Stimulated activated CD4-positive, alpha-beta T cell treated with anti-CD3 and anti-CD28 coated beads, Interleukin-1b, Interleukin-23, amount 100 ng/mL, for 24 hours (primary cell): ENCODE measurements around the gene AGBL4.

Source experiments
- DNase-seq, 4 experiments: peaks; one replicate each; pipeline ENCODE4 v3.0.0-alpha.2; 2020; ENCODE audit warnings: low read depth in 4 of 4, low spot score in 1 of 4

The AGBL4 gene

DNA sequence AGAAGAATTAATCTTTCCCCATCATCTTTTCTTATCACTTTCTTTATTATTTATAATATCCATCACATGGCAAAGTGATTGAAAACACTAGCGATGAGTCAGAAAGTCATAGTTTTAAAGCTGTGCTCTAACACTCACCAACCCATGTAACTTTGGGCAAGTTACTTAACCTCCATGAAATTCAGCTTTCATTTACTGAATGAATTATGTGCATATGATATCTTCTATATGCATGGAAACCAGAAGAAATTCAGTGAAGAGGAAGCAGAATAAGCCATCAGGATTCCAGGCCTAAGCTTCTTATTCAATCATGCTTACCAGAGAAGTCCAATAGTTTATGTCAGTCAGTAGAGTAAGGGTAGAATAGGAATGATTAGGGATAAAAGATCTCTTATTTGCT lies 300.1 kb downstream of the AGBL4 start:
- no peak for DNase-seq

DNA sequence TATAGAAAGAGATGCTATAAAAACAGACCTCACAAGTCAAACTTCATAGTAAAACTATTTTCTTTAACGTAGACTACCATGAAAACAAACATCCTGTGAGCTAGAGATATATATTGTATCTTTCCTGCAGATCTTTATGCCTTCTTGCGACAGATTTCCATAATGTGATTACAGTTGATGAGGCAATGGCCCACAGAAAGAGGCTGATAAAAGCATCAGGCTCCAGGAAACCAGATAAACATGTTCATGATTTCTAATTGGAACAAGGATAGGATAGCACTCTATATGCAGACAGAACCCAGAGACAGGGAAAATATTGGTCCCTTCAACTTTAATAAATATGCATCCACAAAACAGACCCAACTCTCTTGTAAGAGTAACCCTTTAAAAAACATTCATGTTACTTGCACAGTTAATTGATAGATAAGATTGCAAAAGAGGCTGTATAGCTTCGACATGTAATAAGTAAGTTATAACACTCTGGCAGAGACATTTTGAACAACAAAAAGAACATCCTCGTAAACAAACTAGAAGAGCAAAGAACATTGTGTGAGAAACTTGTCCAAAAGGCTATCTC lies 329.4 kb downstream of the AGBL4 start:
- no peak for DNase-seq

DNA sequence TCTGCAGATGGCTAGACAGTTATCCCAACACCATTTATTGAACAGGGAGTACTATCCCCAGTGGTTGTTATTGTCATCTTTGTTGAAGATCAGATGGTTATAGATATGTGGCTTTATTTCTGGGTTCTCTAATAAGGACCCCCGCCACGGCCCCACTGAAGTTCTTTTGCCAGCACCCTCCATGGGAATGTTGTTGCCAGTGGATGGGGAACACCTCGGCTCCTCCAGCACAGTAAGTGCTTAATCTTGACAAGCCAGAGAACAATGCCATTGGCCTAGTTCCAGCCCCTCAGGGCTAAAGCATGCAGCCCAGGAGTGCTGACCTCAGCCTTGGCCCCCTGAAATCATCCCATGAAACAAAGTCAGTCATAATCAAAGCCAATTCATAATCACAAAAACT lies 337.6 kb downstream of the AGBL4 start:
- DNase-seq = no peak

DNA sequence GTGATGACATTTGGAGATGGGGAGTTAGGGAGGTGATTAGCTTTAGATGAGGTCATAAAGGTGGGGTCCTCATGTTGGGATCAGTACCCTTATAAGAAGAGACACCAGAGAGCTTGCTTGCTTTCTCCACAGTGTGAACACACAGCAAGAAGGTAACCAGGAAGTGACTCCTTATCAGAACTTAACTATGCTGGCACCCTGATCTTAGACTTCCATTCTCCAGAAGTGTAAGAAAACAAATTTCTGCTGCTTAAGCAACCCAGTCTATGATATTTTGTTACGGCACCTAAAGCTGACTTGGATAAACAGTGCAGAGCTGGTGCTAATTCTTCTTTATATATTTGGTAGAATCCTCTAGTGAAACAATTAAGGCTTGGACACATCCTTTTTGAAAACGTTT lies 346.0 kb downstream of the AGBL4 start:
- DNase-seq = no peak

DNA sequence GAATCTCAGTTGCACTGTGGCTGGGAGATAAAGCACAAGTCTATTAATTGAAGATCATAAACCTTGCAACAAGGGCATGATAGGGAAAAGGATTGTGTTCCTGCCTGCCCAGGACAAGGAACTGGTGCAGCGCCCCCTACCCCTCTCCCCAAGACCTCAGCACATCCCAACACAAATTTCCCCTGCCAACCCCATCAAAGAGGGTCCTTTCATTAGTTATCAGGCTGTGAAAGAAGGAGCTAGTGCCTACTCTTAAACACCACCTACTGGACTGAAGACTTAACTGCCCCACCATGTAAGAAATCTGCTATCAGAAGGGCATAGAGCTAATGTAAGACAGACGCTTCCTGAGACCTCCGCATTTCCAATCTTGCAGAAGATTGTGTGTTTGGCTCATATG lies 372.6 kb downstream of the AGBL4 start:
- DNase-seq = no peak

DNA sequence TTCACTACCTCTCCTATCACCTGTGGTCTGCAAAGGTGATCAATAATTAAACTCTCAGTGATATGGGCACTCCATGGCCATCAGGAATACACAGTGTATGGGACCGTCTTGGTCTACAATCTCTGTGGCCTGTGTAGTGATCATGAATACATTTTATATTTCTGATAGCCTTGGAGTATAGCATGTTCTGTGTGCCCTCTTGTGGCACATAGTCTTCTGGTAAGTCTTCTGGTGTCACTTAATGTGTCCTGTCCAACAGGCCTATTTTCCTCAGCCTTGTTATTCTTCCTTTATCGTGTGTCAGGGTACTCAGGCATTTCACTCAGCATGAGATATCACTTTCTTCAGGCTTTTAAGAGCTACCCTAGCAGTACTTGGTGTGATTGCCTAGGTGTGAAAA lies 393.6 kb downstream of the AGBL4 start:
- no peak for DNase-seq

DNA sequence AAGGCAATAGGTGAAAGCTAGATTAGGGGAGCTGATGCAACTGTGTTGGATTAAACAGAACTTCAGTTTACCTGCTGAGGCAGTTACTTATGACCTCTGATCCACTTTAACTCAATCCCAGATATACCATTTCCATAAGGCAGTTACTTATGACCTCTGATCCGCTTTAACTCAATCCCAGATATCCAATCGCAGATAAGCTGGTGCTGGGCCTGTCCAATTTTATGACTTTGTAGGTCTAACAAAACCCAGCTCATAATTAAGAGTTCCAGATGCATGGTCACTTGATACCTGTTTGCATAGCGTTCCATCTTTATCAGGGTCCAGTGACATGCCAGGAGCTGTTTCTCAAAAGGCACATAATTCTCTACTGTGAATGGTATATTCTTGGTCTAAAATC lies 396.0 kb downstream of the AGBL4 start:
- DNase-seq = no peak

DNA sequence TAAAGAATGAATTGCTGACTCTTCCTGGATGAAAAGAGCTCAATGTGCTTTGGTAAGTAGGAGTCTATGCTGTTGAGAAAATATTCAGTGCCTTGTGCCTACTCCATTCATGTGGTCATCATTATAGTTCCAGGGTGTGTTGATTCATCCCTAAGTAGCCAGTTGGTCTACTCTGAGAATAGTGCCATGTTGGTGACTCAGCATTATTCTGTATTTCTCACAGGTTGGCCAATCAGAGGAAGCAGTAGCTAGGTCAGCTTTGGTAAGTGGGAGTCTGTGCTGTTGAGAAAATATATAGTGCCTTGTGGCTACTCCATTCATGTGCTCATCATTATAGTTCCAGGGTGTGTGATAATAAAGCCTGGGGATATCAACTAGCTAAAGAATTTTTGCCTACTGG lies 397.3 kb downstream of the AGBL4 start:
- DNase-seq = no peak

DNA sequence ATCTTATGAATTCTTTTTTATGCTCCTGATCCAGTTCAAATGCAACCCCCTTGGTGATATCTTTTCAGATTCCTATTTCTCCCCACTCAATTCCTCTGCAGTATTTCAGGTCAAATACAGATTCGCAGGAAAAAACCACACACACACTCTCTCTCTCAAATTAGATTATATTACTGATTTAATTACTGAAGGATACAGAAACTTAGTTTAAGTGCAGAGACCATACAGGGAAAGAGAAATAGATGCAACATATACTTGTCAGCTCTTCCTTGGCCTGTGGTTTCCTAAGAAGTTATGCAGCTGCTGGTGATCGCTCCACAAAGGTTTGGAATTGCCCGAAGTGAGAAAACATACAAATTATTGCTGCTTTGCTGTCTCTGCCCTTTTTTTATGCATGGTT lies 400.9 kb downstream of the AGBL4 start:
- DNase-seq = no peak

DNA sequence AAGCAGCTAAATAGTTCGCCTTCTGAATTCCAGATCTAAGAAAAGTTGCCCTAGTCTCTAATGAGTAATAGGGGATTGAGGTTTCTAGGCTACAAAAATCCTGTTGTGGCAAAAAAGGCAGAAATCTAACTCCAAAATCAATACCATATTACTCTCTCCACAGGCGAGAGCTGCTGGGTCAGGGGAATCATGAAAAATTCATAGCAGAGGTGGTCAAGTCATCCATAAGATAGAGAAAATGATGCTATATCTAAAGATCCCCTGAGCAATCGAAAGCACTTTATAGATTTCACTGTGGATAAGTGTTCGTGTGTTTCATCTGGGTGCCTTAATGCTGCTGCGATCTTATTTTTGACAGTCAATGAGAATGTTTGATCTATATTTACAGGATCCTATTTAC lies 417.7 kb downstream of the AGBL4 start:
- DNase-seq = no peak

DNA sequence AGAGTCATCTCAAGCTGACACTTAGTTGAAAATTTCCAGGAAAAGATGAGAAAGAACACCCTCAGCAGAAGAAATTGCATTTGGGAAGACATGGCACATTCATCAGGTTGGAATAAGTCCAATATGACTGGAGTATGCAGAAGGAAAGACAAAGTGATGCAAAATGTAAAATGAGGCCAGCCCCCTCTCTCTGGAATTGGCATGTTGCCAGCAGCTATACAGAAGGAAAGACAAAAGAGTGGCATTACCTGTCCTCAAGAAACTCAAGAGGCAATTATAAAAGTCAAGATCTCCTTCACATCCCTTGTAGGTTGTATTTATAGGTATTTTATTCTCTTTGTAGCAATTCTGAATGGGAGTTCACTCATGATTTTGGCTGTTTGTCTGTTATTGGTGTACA lies 426.3 kb downstream of the AGBL4 start:
- no peak for DNase-seq

DNA sequence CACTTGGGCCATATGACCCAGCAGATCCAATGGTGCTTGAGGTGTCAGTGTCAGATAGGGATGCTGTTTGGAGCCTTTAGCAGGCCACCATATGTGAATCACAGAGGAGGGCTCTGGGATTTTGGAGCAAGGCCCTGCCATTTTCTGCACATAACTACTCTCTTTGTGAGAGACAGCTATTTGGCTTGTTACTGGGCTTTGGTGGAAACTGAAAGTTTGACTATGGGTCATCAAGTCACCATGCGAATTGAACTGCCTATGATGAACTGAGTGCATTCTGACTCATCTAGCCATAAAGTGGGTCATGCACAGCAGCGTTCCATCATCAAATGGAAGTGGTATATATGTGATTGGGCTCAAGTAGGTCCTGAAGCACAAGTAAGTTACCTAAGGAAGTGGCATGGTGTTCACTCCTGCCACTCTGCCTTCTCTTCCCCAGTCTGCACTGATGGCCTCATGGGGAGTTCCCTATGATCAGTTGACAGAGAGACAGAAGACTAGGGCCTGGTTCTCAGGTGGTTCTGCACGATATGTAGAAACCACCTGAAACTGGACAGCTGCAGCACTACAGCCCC lies 447.3 kb downstream of the AGBL4 start:
- no peak for DNase-seq

DNA sequence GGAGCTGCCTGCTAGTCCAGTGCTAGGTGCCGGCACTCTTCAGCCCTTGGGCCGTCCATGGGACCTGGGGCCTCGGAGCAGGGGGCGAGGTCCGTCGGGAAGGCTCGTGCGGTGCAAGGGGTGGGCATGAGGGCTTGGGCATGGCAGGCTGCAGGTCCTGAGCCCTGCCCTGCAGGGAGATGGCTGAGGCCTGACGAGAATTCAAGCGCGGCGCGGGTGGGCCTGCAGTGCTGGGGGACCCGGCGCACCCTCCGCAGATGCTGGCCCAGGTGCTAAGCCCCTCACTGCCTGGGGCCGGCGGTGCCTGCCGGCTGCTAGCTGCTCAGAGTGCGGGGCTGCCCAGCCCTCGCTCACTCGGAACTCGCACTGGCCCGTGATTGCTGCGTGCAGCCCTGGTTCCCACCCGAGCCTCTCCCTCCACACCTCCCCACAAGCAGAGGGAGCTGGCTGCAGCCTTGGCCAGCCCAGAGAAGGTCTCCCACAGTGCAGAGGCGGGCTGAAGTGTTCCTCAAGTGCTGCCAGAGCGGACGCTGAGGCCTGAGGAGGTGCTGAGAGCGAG lies 467.0 kb downstream of the AGBL4 start:
- DNase-seq = no peak

DNA sequence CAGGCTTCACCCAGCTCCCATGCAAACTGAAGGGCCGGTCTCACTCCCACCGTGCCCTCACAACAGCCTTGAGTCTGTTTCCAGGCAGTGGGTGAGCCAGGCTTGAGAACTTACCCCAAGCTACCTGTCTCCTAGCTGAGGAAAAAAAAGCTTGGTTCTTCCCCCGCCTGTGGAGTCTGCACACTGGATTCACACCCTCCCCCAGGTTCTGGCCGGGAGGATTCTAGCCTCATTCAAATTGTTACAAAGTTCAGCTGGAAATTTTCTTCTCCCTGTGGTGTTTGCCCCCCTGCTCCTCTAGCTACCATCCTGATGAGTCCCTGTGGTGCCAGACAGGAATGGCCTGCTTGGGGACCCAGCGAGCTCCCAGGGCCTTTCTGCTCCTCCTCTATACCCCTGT lies 471.7 kb downstream of the AGBL4 start:
- no peak for DNase-seq

DNA sequence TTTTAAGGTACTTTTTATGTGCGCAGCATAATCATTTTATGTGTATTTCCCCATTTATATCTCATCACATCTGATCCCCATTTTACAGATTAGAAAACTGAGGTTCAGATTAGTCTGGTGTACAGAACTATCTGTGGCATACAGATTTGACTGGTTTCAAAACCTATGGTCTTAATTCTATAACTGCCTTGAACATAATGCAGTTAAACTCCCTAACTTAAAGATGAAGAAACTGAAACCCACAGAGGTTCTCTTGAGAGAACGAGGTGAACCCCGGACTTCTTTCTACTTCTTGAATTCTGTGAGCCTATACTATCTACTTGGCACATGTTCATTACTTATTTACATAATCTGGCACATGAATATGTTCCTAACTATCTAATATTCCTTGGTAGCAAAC lies 479.1 kb downstream of the AGBL4 start:
- DNase-seq = no peak

DNA sequence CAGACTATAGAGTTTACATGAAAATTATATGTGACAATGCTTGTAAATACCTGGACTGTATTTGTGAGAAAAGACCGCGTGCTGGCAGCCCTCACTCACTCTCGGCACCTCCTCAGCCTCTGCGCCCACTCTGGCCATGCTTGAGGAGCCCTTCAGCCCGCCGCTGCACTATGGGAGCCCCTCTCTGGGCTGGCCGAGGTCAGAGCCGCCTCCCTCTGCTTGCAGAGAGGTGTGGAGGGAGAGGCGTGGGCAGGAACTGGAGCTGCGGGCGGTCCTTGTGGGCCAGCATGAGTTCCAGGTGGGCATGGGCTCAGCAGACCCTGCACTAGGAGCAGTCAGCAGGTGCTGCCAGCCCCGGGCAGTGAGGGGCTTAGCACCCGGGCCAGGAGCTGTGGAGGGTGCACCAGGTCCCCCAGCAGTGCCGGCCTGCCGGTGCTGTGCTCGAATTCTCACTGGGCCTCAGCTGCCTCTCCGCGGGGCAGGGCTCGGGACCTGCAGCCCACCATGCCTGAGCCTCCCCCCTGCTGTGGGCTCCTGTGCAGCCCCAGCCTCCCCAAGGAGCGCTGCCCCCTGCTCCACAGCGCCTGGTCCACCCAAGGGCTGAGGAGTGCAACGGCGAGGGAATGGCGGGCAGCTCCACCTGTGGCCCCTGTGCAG lies 482.5 kb downstream of the AGBL4 start:
- DNase-seq = no peak

DNA sequence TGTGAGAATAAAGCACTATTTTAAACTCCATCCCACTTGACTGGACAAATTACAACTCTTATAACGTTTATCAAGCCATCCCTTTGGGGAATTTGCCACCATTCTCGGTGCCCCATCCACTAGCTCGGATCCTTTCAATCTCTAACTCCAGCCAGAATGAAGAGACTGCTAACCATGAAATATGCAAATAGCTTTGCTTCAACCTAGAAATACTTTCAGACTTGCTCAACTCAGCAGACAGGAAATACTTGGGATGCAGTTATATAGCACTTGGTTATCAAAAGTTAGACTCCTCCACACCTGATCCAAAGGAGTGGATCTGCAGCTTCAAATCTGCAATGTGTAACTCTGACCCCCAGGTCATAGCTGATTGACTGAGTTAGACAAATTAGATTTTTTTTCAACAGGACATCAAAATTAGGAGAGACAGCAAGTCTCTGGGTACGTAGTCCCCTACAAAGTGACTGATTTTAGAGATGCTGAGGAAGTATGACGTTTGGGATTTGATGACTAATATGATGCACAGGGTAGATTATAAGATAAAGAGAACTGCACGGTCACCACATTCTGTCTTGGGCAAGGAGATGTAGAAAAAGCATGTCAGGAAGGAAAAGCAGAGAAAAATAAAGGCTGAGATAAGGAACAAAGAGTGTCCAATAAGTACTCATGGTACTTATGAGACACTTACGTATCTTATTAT lies 496.0 kb downstream of the AGBL4 start:
- no peak for DNase-seq

DNA sequence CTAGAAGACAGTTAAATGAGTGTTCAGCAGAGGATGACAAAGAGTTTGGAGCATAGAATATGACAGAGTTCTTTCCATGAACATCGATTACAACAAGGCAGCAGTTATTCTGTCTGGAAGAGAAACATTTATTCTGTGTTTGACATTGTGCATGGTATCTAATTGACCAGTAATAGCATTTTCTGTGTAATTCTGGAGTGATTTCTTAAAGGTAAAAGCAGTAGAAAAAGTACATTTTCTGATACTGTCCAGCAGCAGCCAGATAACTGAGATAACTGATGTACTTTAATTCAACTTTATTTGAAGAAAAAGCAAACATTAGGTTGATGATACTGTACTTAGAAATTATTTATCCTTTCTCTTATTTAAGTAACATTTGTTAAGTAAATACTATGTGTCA lies 497.1 kb downstream of the AGBL4 start:
- DNase-seq = no peak

DNA sequence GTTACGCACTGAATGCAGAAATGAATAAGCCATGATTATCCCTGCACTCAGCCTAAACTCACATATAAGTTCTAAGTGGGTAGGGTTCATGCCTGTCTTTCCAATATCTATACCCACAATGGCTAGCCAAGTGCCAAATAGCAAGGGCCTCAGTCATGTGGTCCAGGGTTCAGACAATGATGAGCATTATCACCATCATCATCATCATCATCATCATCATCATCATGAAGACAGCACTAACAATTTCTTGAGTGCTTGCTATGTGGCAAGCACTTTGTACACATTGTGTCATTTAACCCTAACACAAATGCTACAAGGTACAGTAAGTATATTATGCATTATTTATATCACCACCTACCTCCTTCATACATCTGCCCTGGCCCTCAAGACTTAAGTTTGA lies 500.0 kb downstream of the AGBL4 start:
- no peak for DNase-seq

DNA sequence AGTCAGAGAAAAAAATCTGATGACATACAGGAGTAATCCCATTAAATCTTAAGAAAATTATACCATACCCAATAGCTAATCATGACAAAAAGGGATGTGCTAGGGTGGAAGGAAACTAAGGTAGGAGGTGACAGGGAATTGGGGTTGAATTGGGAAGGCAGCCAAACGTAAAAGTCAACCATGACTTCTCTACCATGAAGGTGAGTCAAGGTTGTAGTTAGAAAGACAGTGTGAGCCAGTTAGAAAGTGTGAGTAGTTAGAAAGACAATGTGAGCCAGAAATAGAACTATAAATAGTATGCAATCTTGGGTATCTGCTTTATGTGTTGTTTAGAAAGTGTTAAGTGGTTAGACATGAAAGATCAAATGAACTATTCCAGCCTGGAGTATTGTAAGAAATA lies 556.8 kb downstream of the AGBL4 start:
- no peak for DNase-seq

DNA sequence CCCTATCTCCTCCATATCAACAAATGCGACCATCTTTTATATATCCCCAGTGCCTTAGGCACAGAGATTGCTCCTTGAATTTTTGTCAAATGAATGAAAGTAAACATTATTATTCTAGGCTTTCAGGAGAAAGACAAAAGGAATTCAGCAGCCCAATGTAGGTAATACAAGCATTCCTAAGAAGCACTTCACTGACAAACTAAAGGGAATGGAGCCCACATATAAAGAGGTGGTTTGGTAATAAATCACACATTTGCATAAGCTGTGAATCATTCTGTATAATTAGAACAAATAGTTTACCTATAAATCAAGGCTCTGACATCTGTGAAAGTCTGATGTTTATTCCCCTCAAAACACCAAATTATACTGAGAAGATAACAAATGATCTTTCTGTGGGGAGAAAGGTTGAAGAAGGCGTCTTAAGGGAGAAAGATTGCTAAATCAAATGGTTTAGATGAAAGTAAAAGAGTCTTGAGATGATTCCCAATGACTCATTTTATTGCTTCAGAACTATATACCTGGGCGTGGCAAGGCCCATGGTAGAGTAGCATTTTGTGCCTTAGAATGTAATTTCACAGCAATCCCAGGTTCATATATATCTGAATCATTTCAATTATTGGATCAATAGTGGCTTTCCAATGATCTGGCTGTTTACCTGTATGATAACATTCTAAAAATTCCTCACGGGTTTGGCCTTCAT lies 558.1 kb downstream of the AGBL4 start:
- no peak for DNase-seq

DNA sequence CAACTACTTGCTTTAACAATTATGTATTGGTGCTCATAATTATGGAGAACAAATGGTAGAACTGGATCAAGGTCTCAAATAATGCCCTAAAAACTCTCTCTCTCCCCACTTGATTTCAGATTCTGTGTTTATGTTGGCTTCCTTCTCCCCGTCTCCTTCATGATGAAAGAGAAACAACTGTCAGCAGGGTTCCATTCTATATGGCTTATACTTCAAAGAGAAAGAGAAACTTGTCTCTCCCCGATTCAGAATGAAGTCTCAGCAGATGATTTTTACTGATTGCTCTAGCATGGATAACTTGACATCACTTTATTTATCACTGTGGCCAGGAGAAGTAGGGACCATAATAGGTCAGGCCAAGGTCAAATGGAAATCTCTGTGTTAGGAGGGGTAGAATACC lies 575.6 kb downstream of the AGBL4 start:
- DNase-seq = no peak
